ENCODE results near the gene PZP.

DNA sequence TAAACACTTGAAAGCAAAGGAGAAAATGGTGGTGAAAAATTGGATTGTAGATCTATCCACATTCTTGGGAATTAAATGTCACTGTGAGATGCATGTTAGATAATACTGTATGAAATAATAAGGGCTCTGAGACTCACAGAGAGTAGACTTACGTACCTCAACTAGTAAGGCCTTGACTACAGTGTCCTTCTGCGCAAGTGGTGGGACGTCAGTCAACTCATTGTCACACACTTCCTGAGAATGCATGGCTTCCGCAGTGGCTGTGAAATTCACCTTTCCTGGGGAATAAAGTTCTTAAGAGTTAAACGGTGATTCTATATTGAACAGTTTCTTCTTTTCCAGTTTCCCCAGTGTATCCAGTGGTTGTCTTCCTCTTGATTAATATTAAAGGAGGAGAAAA is 32.6 kb upstream of the PZP start:
- no peak for TF ChIP-seq IRF2 (CRISPR knock-in tag; IDR thresholded peaks at IDR 0.05)
- TF ChIP-seq, protein P1, sequence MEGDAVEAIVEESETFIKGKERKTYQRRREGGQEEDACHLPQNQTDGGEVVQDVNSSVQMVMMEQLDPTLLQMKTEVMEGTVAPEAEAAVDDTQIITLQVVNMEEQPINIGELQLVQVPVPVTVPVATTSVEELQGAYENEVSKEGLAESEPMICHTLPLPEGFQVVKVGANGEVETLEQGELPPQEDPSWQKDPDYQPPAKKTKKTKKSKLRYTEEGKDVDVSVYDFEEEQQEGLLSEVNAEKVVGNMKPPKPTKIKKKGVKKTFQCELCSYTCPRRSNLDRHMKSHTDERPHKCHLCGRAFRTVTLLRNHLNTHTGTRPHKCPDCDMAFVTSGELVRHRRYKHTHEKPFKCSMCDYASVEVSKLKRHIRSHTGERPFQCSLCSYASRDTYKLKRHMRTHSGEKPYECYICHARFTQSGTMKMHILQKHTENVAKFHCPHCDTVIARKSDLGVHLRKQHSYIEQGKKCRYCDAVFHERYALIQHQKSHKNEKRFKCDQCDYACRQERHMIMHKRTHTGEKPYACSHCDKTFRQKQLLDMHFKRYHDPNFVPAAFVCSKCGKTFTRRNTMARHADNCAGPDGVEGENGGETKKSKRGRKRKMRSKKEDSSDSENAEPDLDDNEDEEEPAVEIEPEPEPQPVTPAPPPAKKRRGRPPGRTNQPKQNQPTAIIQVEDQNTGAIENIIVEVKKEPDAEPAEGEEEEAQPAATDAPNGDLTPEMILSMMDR (CRISPR knock-in tag; IDR thresholded peaks at IDR 0.05), result no peak
- no peak for TF ChIP-seq CBFB (CRISPR knock-in tag; IDR thresholded peaks at IDR 0.05)
- no peak for TF ChIP-seq RAD21 (CRISPR knock-in tag; IDR thresholded peaks at IDR 0.05)
- TF ChIP-seq, protein P2, sequence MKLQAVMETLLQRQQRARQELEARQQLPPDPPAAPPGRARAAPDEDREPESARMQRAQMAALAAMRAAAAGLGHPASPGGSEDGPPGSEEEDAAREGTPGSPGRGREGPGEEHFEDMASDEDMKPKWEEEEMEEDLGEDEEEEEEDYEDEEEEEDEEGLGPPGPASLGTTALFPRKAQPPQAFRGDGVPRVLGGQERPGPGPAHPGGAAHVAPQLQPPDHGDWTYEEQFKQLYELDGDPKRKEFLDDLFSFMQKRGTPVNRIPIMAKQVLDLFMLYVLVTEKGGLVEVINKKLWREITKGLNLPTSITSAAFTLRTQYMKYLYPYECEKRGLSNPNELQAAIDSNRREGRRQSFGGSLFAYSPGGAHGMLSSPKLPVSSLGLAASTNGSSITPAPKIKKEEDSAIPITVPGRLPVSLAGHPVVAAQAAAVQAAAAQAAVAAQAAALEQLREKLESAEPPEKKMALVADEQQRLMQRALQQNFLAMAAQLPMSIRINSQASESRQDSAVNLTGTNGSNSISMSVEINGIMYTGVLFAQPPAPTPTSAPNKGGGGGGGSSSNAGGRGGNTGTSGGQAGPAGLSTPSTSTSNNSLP (IDR thresholded peaks at IDR 0.05; ENCODE audit: low read depth, low read length), result no peak
- no peak for TF ChIP-seq SIN3A (IDR thresholded peaks at IDR 0.05; ENCODE audit: borderline replicate concordance, low read depth, low read length)
- TF ChIP-seq, protein P3, sequence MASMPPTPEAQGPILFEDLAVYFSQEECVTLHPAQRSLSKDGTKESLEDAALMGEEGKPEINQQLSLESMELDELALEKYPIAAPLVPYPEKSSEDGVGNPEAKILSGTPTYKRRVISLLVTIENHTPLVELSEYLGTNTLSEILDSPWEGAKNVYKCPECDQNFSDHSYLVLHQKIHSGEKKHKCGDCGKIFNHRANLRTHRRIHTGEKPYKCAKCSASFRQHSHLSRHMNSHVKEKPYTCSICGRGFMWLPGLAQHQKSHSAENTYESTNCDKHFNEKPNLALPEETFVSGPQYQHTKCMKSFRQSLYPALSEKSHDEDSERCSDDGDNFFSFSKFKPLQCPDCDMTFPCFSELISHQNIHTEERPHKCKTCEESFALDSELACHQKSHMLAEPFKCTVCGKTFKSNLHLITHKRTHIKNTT (CRISPR knock-in tag; IDR thresholded peaks at IDR 0.05), result no peak
- TF ChIP-seq, protein P4, sequence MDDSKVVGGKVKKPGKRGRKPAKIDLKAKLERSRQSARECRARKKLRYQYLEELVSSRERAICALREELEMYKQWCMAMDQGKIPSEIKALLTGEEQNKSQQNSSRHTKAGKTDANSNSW (CRISPR knock-in tag; IDR thresholded peaks at IDR 0.05; ENCODE audit: borderline replicate concordance), result no peak
- TF ChIP-seq FOXA3 (CRISPR knock-in tag; IDR thresholded peaks at IDR 0.05), result no peak
